HepG2 (cell line): ENCODE data around the gene GFRA4. TPM values are rescaled to one million over a fixed set of nuclear protein-coding genes. Genes with fewer than 3 reads are reported as not detected.
A peak's percentile ranks its signal among the peaks of the same experiment; 100 is the strongest.

ENCODE experiments used
- ATAC-seq: fragments of 200-7000 bp; cut with Tn5 transposase; 3 replicates; pipeline ENCODE4 v1.9.1; 2020; ENCODE audit warnings: mild to moderate bottlenecking, moderate library complexity
- BruUV-seq: library from RNA; stranded (reverse); fragments of 400-500 nt; replicated peaks from 2 replicates; lab custom pipeline; 2021; lab: Mats Ljungman, UMichigan
- CTCF ChIA-PET: fragments of 300-600 bp; formaldehyde crosslinking; extraction: SDS; loops from one replicate; lab custom pipeline; 2021; ENCODE audit warnings: low total read pairs, inconsistent platforms, low intra/inter-chr PET ratio; lab: Yijun Ruan, JAX
- POLR2A ChIA-PET: fragments of 350-600 bp; sonication (Branson Sonifier 250); formaldehyde crosslinking; loops from one replicate; lab custom pipeline; 2020; ENCODE audit warnings: antibody characterized with exemption, inconsistent platforms; lab: Yijun Ruan, JAX
- DNase-seq: peaks from one replicate; pipeline ENCODE4 v3.0.0-alpha.2; 2015; ENCODE audit warnings: low spot score
- FAIRE-seq: peaks from 3 replicates; lab custom pipeline; 2011; peaks lifted over from hg19 to GRCh38; lab: Jason Lieb, UNC
- H2AFZ ChIP-seq: one replicate; pipeline ENCODE4 v1.6.1; 2011; ENCODE audit warnings: low read length, inconsistent platforms
- H3K27ac ChIP-seq: fragments of 300-600 bp; 3 replicates; pipeline ENCODE4 v1.8.0; 2011; ENCODE audit warnings: mixed run types, mild to moderate bottlenecking, mixed read lengths, low read length, inconsistent platforms; ENCODE audit not compliant: insufficient read depth; ENCODE audit errors: extremely low read length
- H3K27me3 ChIP-seq, 2 experiments: fragments of 200-600 bp in 1 of 2; 2 replicates in 1 of 2; 3 replicates in 1 of 2; pipeline versions ENCODE4 v1.6.0 to v1.8.0; 2011; ENCODE audit warnings: low read length in 2 of 2, mild to moderate bottlenecking in 2 of 2, moderate library complexity in 2 of 2, inconsistent platforms in 1 of 2; ENCODE audit not compliant: insufficient read depth in 2 of 2, control insufficient read depth in 1 of 2
- H3K36me3 ChIP-seq, 2 experiments: fragments of 200-600 bp in 1 of 2; replicated peaks in 1 of 2; 2 replicates in 1 of 2; 3 replicates in 1 of 2; pipeline versions ENCODE4 v1.5.1 to v1.8.0; 2011; ENCODE audit warnings: low read length in 2 of 2, inconsistent platforms in 1 of 2; ENCODE audit not compliant: insufficient read depth in 2 of 2, control insufficient read depth in 1 of 2
- H3K4me1 ChIP-seq: 2 replicates; pipeline ENCODE4 v1.5.1; 2012; ENCODE audit warnings: low read length, inconsistent platforms; ENCODE audit not compliant: insufficient read depth
- H3K4me2 ChIP-seq: 2 replicates; pipeline ENCODE4 v1.6.0; 2011; ENCODE audit warnings: low read depth, low read length, inconsistent platforms
- H3K4me3 ChIP-seq, 3 experiments: fragments of 200-600 bp in 1 of 3; sonication (generic), shearing (Covaris generic) in 1 of 3; replicated peaks in 1 of 3; 2 replicates each; pipeline ENCODE4 v1.5.1; 2011 to 2016; ENCODE audit warnings: low read length in 3 of 3, inconsistent platforms in 2 of 3, low read depth in 2 of 3, mild to moderate bottlenecking in 2 of 3, control low read depth in 1 of 3, mixed read lengths in 1 of 3; ENCODE audit not compliant: insufficient read depth in 1 of 3
- H3K79me2 ChIP-seq: one replicate; pipeline ENCODE4 v1.6.1; 2011; ENCODE audit warnings: low read length, inconsistent platforms; ENCODE audit not compliant: insufficient read depth
- H3K9ac ChIP-seq: 2 replicates; pipeline ENCODE4 v1.6.0; 2011; ENCODE audit warnings: mild to moderate bottlenecking, low read depth, low read length, inconsistent platforms; ENCODE audit not compliant: insufficient read depth
- H3K9me3 ChIP-seq: 2 replicates; pipeline ENCODE4 v1.5.1; 2012; ENCODE audit warnings: mild to moderate bottlenecking, low read length
- H4K20me1 ChIP-seq: 2 replicates; pipeline ENCODE4 v1.6.0; 2011; ENCODE audit warnings: inconsistent platforms, mild to moderate bottlenecking, low read length, moderate library complexity; ENCODE audit not compliant: insufficient read depth
- ARID4A ChIP-seq: sonication (generic); formaldehyde crosslinking; IDR thresholded peaks from 2 replicates; pipeline ENCODE4 v1.5.0; 2020; ENCODE audit warnings: mild to moderate bottlenecking, missing genetic modification reagents, borderline replicate concordance
- PHF8 ChIP-seq: sonication (generic); formaldehyde crosslinking; IDR thresholded peaks from 2 replicates; pipeline ENCODE4 v1.5.0; 2020; ENCODE audit warnings: missing genetic modification reagents
- ZMAT5 ChIP-seq: sonication (generic); formaldehyde crosslinking; IDR thresholded peaks from 2 replicates; pipeline ENCODE4 v1.5.0; 2020; ENCODE audit warnings: mild to moderate bottlenecking, low read depth, missing genetic modification reagents, borderline replicate concordance
- ZNF629 ChIP-seq: sonication (generic); formaldehyde crosslinking; conservative IDR thresholded peaks from 2 replicates; pipeline ENCODE4 v1.5.0; 2020; ENCODE audit warnings: missing genetic modification reagents
- WGBS: methylation state at CpG from one replicate; pipeline ENCODE4 v1.1.6; 2017; ENCODE audit warnings: low lambda C conversion rate; 5-methylcytosine and 5-hydroxymethylcytosine counted together
- in situ Hi-C: cut with HindIII; loops from 2 replicates; pipeline ENCODE4 v1.10.0; 2017; ENCODE audit warnings: low pct_unique_long_range_greater_than_20kb; ENCODE audit not compliant: extremely low pct_ligation_motif_present
- intact Hi-C: fragments of 100-400 bp; cut with micrococcal nuclease; formaldehyde crosslinking; loops from one replicate; pipeline ENCODE4 v1.10.0; 2022; ENCODE audit not compliant: unreplicated experiment
- polyA plus RNA-seq, 8 experiments: library from polyadenylated mRNA; depleted of rRNA in 3 of 8; stranded (reverse) in 7 of 8; unstranded in 1 of 8; fragments of >200 nt; fragmentation: Illumina TruSeq in 4 of 8; extraction: Trizol in 4 of 8; gene quantifications; 2 replicates each; pipeline versions ENCODE4 v1.2.1 to v1.2.3, GENCODE V29; 2011 to 2016; ENCODE audit warnings: low read depth in 4 of 8, missing spikeins in 1 of 8, mixed read lengths in 1 of 8; ENCODE audit not compliant: insufficient read depth in 1 of 8
- total RNA-seq, 5 experiments: library from RNA; depleted of rRNA; stranded (reverse); fragments of >200 nt; fragmentation: Illumina TruSeq; extraction: Trizol; gene quantifications; 2 replicates each; pipeline ENCODE4 v1.2.3, GENCODE V29; 2016; ENCODE audit warnings: low read depth in 1 of 5

The GFRA4 gene
- total and polyA plus RNA-seq, 2 of the 13 experiments (the other 11 are each of a cell fraction or from before 2014, with no cell fraction given) = not detected

- DNase-seq = no peak
- BruUV-seq = no TSS peak
- CTCF ChIA-PET = no interaction called here
- H4K20me1 ChIP-seq = no peaks in the 10 kb centered on the region
- no peaks in the 10 kb centered on the region for H3K9me3 ChIP-seq
- H3K27me3 ChIP-seq = no peaks in the 10 kb centered on the region
- H2AFZ ChIP-seq = no peak overlapping the region
- no peak overlapping the region for H3K4me3 ChIP-seq
- no peaks in the 10 kb centered on the region for H3K4me1 ChIP-seq
- intact Hi-C loops = no loop called here
- no peak overlapping the region for H3K4me2 ChIP-seq
- H3K9ac ChIP-seq = no peak overlapping the region
- POLR2A ChIA-PET = no interaction called here
- 96% methylated on average over 13 of the region's 13 CpGs for WGBS
- no peak for ATAC-seq
- H3K36me3 ChIP-seq = peaks cover 17 to 53% of the 10 kb centered on the region in 2 experiments
- no peak overlapping the region for H3K27ac ChIP-seq
- no peaks in the 10 kb centered on the region for H3K79me2 ChIP-seq
- no peak for FAIRE-seq
- TF ChIP-seq ARID4A = no peak
- TF ChIP-seq, all 625 proteins: peak for 0
- in situ Hi-C loops = no loop called here
Measured at GRCh38 chr20:3646651-3647050, 16.5 kb downstream of the GFRA4 start.

- intact Hi-C loops (no loop called here), in situ Hi-C loops (no loop called here)
- Histone ChIP-seq H3K27me3 (no peaks in the 10 kb centered on the region), H3K36me3 (peaks cover 17 to 53% of the 10 kb centered on the region in 2 experiments), H3K4me1 (no peaks in the 10 kb centered on the region), H4K20me1 (no peaks in the 10 kb centered on the region), H3K9ac (no peak overlapping the region), H3K4me3 (no peak overlapping the region), H2AFZ (no peak overlapping the region), H3K79me2 (no peaks in the 10 kb centered on the region), H3K9me3 (no peaks in the 10 kb centered on the region), H3K4me2 (no peak overlapping the region), H3K27ac (no peak overlapping the region)
- no peak for TF ChIP-seq PHF8 (CRISPR knock-in tag)
- TF ChIP-seq ZNF629 (CRISPR knock-in tag) = 0 out of 2 replicates have a peak, but pooled peaks have one; percentile 22
- no peak for TF ChIP-seq ZMAT5 (CRISPR knock-in tag)
- FAIRE-seq (no peak), ATAC-seq (no peak), DNase-seq (no peak)
- ChIA-PET CTCF (no interaction called here), POLR2A (no interaction called here)
- BruUV-seq = no TSS peak
- 86% methylated on average over 5 of the region's 5 CpGs for WGBS
Measured at GRCh38 chr20:3646067-3646440, 17.1 kb downstream of the GFRA4 start.
